IMR-90 (cell line): ENCODE data around the gene ANO8. TPM values are rescaled to one million over a fixed set of nuclear protein-coding genes. Genes with fewer than 3 reads are reported as not detected.

Experiments
- ATAC-seq: fragments of 200-7000 bp; cut with Tn5 transposase; 2 replicates; pipeline ENCODE4 v1.9.1; 2020; ENCODE audit warnings: low read depth, mild to moderate bottlenecking, moderate library complexity
- BruUV-seq: library from RNA; stranded (reverse); fragments of 400-500 nt; replicated peaks from 2 replicates; lab custom pipeline; 2021; lab: Mats Ljungman, UMichigan
- CTCF ChIA-PET: fragments of 300-600 bp; formaldehyde crosslinking; extraction: SDS; loops from one replicate; lab custom pipeline; 2021; ENCODE audit warnings: antibody characterized with exemption; lab: Yijun Ruan, JAX
- POLR2A ChIA-PET: fragments of 300-600 bp; sonication (Branson Sonifier 250); formaldehyde crosslinking; loops from one replicate; lab custom pipeline; 2022; ENCODE audit warnings: antibody characterized with exemption; ENCODE audit not compliant: unreplicated experiment; lab: Charles Lee
- DNase-seq: peaks from one replicate; pipeline ENCODE4 v3.0.0; 2013
- H2AFZ ChIP-seq: replicated peaks from 2 replicates; pipeline ENCODE3; 2013; ENCODE audit warnings: low read length, mild to moderate bottlenecking; ENCODE audit not compliant: poor library complexity
- H2AK5ac ChIP-seq: 2 replicates; pipeline ENCODE4 v1.6.1; 2013; ENCODE audit warnings: low read depth, low read length, inconsistent platforms
- H2AK9ac ChIP-seq: replicated peaks from 2 replicates; pipeline ENCODE3; 2013; ENCODE audit warnings: mild to moderate bottlenecking, low read depth, low read length, moderate library complexity; ENCODE audit not compliant: poor library complexity
- H2BK120ac ChIP-seq: 2 replicates; pipeline ENCODE4 v1.6.1; 2013; ENCODE audit warnings: low read depth, low read length, inconsistent platforms
- H2BK15ac ChIP-seq: 3 replicates; pipeline ENCODE4 v1.6.1; 2013; ENCODE audit warnings: low read depth, low read length, inconsistent platforms
- H2BK20ac ChIP-seq: 2 replicates; pipeline ENCODE4 v1.6.1; 2013; ENCODE audit warnings: low read depth, mild to moderate bottlenecking, inconsistent platforms, low read length, moderate library complexity
- H2BK5ac ChIP-seq: 2 replicates; pipeline ENCODE4 v1.6.1; 2013; ENCODE audit warnings: mild to moderate bottlenecking, low read depth, low read length, inconsistent platforms; ENCODE audit not compliant: poor library complexity, severe bottlenecking
- H3K14ac ChIP-seq: replicated peaks from 2 replicates; pipeline ENCODE4 v1.6.1; 2013; ENCODE audit warnings: low read depth, low read length, inconsistent platforms
- H3K18ac ChIP-seq: 2 replicates; pipeline ENCODE4 v1.6.1; 2013; ENCODE audit warnings: low read depth, low read length, control low read depth
- H3K23ac ChIP-seq: 2 replicates; pipeline ENCODE4 v1.6.1; 2013; ENCODE audit warnings: low read depth, low read length, inconsistent platforms
- H3K27ac ChIP-seq: 2 replicates; pipeline ENCODE4 v1.5.1; 2013; ENCODE audit warnings: mild to moderate bottlenecking, control low read depth, low read length; ENCODE audit not compliant: insufficient read depth
- H3K27me3 ChIP-seq: 2 replicates; pipeline ENCODE4 v1.6.1; 2013; ENCODE audit warnings: low read length; ENCODE audit not compliant: control insufficient read depth, insufficient read depth
- H3K36me3 ChIP-seq: 2 replicates; pipeline ENCODE4 v1.6.1; 2013; ENCODE audit warnings: low read length, mixed read lengths; ENCODE audit not compliant: control insufficient read depth, insufficient read depth
- H3K4ac ChIP-seq: 2 replicates; pipeline ENCODE4 v1.6.1; 2013; ENCODE audit warnings: low read depth, low read length, inconsistent platforms
- H3K4me1 ChIP-seq: 2 replicates; pipeline ENCODE4 v1.6.1; 2013; ENCODE audit warnings: low read length, mixed read lengths; ENCODE audit not compliant: control insufficient read depth, insufficient read depth
- H3K4me2 ChIP-seq: 2 replicates; pipeline ENCODE4 v1.6.1; 2013; ENCODE audit warnings: low read depth, mild to moderate bottlenecking, control low read depth, low read length, moderate library complexity
- H3K4me3 ChIP-seq: 2 replicates; pipeline ENCODE4 v1.5.1; 2013; ENCODE audit warnings: low read depth, mild to moderate bottlenecking, control low read depth, low read length, moderate library complexity; ENCODE audit not compliant: insufficient read depth
- H3K56ac ChIP-seq: 2 replicates; pipeline ENCODE4 v1.6.1; 2013; ENCODE audit warnings: low read length, inconsistent platforms; ENCODE audit not compliant: insufficient read depth; ENCODE audit errors: extremely low read depth
- H3K79me1 ChIP-seq, 2 experiments: 2 replicates each; pipeline ENCODE4 v1.6.1; 2013; ENCODE audit warnings: low read length in 2 of 2, inconsistent platforms in 1 of 2, low read depth in 1 of 2
- H3K9ac ChIP-seq: 2 replicates; pipeline ENCODE4 v1.6.1; 2013; ENCODE audit warnings: low read depth, low read length, control low read depth
- H3K9me1 ChIP-seq: 2 replicates; pipeline ENCODE4 v1.6.1; 2013; ENCODE audit warnings: low read length, inconsistent platforms; ENCODE audit not compliant: insufficient read depth
- H3K9me3 ChIP-seq: 2 replicates; pipeline ENCODE4 v1.6.1; 2013; ENCODE audit warnings: low read length; ENCODE audit not compliant: control insufficient read depth, insufficient read depth
- H4K20me1 ChIP-seq: 2 replicates; pipeline ENCODE4 v1.6.1; 2013; ENCODE audit warnings: low read length, inconsistent platforms; ENCODE audit not compliant: insufficient read depth
- H4K5ac ChIP-seq: 2 replicates; pipeline ENCODE4 v1.6.1; 2013; ENCODE audit warnings: mild to moderate bottlenecking, low read depth, low read length, control low read depth
- H4K8ac ChIP-seq, 2 experiments: 2 replicates each; pipeline ENCODE4 v1.6.1; 2013; ENCODE audit warnings: low read depth in 2 of 2, low read length in 2 of 2, control low read depth in 1 of 2, inconsistent platforms in 1 of 2
- H4K91ac ChIP-seq: 2 replicates; pipeline ENCODE4 v1.6.1; 2013; ENCODE audit warnings: low read depth, low read length, inconsistent platforms; ENCODE audit not compliant: insufficient read depth
- BHLHE40 ChIP-seq: fragments of 150-350 bp; IDR thresholded peaks from 2 replicates; pipeline ENCODE4 v1.6.1; 2016; ENCODE audit warnings: mild to moderate bottlenecking, low read depth, low read length
- CEBPB ChIP-seq: IDR thresholded peaks from 2 replicates; pipeline ENCODE4 v1.6.1; 2012; ENCODE audit warnings: low read depth, low read length, improper control_type of control experiment
- CHD1 ChIP-seq: IDR thresholded peaks from 2 replicates; pipeline ENCODE4 v1.6.1; 2012; ENCODE audit warnings: low read depth, low read length, improper control_type of control experiment
- FOS ChIP-seq: fragments of 150-350 bp; IDR thresholded peaks from 2 replicates; pipeline ENCODE4 v1.6.1; 2016; ENCODE audit warnings: low read depth, low read length
- MAFK ChIP-seq: IDR thresholded peaks from 2 replicates; pipeline ENCODE4 v1.6.1; 2012; ENCODE audit warnings: low read depth, low read length, improper control_type of control experiment
- MAZ ChIP-seq: IDR thresholded peaks from 2 replicates; pipeline ENCODE4 v1.6.1; 2012; ENCODE audit warnings: low read depth, mild to moderate bottlenecking, low read length, improper control_type of control experiment, moderate library complexity, borderline replicate concordance
- MXI1 ChIP-seq: IDR thresholded peaks from 2 replicates; pipeline ENCODE4 v1.6.1; 2012; ENCODE audit warnings: low read depth, mild to moderate bottlenecking, low read length, moderate library complexity, borderline replicate concordance
- NFE2L2 ChIP-seq: fragments of 150-350 bp; IDR thresholded peaks from 2 replicates; pipeline ENCODE4 v1.6.1; 2016; ENCODE audit warnings: low read depth, mild to moderate bottlenecking, low read length
- POLR2A ChIP-seq: IDR thresholded peaks from 2 replicates; pipeline ENCODE4 v1.6.1; 2012; ENCODE audit warnings: mild to moderate bottlenecking, low read depth, low read length
- RAD21 ChIP-seq: IDR thresholded peaks from 2 replicates; pipeline ENCODE4 v1.6.1; 2012; ENCODE audit warnings: low read length, improper control_type of control experiment
- RCOR1 ChIP-seq: IDR thresholded peaks from 2 replicates; pipeline ENCODE4 v1.6.1; 2012; ENCODE audit warnings: mild to moderate bottlenecking, low read length, improper control_type of control experiment; ENCODE audit not compliant: insufficient replicate concordance
- SMC3 ChIP-seq: fragments of 150-350 bp; IDR thresholded peaks from 2 replicates; pipeline ENCODE4 v1.6.1; 2016; ENCODE audit warnings: low read depth, mild to moderate bottlenecking, antibody characterized with exemption, low read length, moderate library complexity
- WGBS, 2 experiments: methylation state at CpG; one replicate each; pipeline versions ENCODE4 v1.1.5 to v1.1.7; 2013; ENCODE audit warnings: missing lambda C conversion rate in 2 of 2; ENCODE audit not compliant: insufficient read length in 1 of 2; ENCODE audit errors: extremely low coverage in 2 of 2; 5-methylcytosine and 5-hydroxymethylcytosine counted together
- dilution Hi-C: fragments of 300-500 bp; cut with HindIII; formaldehyde crosslinking; loops from one replicate; pipeline ENCODE4 v1.14.3; 2018; ENCODE audit warnings: low sequenced_read_pairs; ENCODE audit not compliant: unreplicated experiment
- in situ Hi-C: fragments of 300-500 bp; cut with MboI; formaldehyde crosslinking; loops from 3 replicates; pipeline ENCODE4 v1.14.3; 2019; ENCODE audit warnings: low sequenced_read_pairs, inconsistent platforms, mixed read lengths
- intact Hi-C: fragments of 100-400 bp; cut with micrococcal nuclease; formaldehyde crosslinking; loops from 2 replicates; pipeline ENCODE4 v1.10.0; 2022
- polyA plus RNA-seq, 3 experiments: library from polyadenylated mRNA; depleted of rRNA; stranded (reverse); fragments of >200 nt; gene quantifications; 2 replicates each; pipeline ENCODE4 v1.2.3, GENCODE V29; 2012; ENCODE audit warnings: low replicate concordance in 1 of 3
- total RNA-seq: library from RNA; depleted of rRNA; stranded (reverse); fragments of >200 nt; gene quantifications from 2 replicates; pipeline ENCODE4 v1.2.3, GENCODE V29; 2012
- TF ChIP-seq, protein P1 (sequence below): fragments of 150-350 bp; IDR thresholded peaks from 2 replicates; pipeline ENCODE4 v1.6.1; 2016; ENCODE audit warnings: low read depth, mild to moderate bottlenecking, low read length, moderate library complexity, borderline replicate concordance
- TF ChIP-seq, protein P2 (sequence below): fragments of 150-350 bp; IDR thresholded peaks from 2 replicates; pipeline ENCODE4 v1.6.1; 2017; ENCODE audit warnings: mild to moderate bottlenecking, antibody characterized with exemption, low read length, low read depth
- TF ChIP-seq, protein P3 (sequence below): conservative IDR thresholded peaks from 2 replicates; pipeline ENCODE4 v1.5.1; 2012; ENCODE audit warnings: mild to moderate bottlenecking, low read depth, low read length, improper control_type of control experiment

ANO8 gene
- total and polyA plus RNA-seq, 2 of the 4 experiments (the other 2 are of a cell fraction) = 1.6 to 5.6 TPM

DNA sequence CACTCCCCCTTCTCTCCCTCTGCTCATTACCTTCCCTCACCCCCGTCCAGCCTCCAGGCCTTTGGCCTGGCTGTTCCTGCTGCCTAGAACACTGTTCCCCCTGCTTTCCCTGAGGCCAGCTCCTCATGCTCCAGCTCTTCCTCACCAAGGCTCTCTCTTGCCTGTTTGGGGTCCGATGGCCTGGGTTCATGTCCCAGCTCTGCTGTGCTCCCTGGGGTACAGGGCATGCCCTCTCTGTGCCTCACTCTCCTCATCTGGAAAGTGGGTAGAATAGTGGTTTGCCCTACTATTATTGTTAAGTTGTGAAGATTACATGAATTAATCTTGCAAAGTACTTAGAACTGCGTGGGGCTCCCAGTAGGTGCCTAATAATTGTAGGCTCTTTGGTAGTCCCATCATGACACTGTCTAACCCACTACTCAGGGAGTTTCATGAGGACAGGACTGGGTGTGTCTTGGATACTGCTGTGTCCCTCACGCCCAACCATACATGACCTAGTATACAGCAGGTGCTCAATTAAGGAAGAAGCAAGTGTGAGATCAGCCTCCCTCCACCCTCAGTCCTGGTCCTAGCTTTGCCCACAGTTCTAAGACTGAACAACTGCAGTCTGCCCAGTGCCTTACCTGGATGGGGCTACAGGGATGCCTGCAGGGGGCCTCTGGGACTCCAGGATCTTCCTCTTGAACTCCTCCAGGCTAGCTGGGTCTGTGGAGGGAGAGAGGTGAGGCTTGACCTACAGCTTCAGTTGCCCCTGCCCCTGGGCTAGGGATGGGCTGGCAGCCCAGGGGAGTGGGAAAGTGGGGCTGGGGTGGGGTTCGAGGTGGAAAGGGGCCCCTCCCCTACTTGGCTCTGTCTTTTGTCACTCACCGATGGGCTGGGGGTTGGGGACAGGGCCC is 25.5 kb upstream of the ANO8 start:
- no peak overlapping the region for H2BK120ac ChIP-seq
- H3K9ac ChIP-seq = no peak overlapping the region
- CTCF ChIA-PET = no interaction called here
- 43% methylated on average over 1 of the region's 6 CpGs; no CpG with 5 or more reads in 1 of the 2 experiments for WGBS, 2 experiments
- H4K8ac ChIP-seq = no peak overlapping the region
- TF ChIP-seq MXI1 = no peak
- TF ChIP-seq FOS = no peak
- TF ChIP-seq, protein P1, sequence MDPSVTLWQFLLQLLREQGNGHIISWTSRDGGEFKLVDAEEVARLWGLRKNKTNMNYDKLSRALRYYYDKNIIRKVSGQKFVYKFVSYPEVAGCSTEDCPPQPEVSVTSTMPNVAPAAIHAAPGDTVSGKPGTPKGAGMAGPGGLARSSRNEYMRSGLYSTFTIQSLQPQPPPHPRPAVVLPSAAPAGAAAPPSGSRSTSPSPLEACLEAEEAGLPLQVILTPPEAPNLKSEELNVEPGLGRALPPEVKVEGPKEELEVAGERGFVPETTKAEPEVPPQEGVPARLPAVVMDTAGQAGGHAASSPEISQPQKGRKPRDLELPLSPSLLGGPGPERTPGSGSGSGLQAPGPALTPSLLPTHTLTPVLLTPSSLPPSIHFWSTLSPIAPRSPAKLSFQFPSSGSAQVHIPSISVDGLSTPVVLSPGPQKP = no peak
- TF ChIP-seq CEBPB = no peak
- TF ChIP-seq RCOR1 = no peak
- TF ChIP-seq NFE2L2 = no peak
- TF ChIP-seq RAD21 = no peak
- TF ChIP-seq POLR2A = no peak
- no peak for TF ChIP-seq SMC3
- TF ChIP-seq MAZ = no peak
- TF ChIP-seq, protein P2, sequence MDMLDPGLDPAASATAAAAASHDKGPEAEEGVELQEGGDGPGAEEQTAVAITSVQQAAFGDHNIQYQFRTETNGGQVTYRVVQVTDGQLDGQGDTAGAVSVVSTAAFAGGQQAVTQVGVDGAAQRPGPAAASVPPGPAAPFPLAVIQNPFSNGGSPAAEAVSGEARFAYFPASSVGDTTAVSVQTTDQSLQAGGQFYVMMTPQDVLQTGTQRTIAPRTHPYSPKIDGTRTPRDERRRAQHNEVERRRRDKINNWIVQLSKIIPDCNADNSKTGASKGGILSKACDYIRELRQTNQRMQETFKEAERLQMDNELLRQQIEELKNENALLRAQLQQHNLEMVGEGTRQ = no peak
- TF ChIP-seq, protein P3, sequence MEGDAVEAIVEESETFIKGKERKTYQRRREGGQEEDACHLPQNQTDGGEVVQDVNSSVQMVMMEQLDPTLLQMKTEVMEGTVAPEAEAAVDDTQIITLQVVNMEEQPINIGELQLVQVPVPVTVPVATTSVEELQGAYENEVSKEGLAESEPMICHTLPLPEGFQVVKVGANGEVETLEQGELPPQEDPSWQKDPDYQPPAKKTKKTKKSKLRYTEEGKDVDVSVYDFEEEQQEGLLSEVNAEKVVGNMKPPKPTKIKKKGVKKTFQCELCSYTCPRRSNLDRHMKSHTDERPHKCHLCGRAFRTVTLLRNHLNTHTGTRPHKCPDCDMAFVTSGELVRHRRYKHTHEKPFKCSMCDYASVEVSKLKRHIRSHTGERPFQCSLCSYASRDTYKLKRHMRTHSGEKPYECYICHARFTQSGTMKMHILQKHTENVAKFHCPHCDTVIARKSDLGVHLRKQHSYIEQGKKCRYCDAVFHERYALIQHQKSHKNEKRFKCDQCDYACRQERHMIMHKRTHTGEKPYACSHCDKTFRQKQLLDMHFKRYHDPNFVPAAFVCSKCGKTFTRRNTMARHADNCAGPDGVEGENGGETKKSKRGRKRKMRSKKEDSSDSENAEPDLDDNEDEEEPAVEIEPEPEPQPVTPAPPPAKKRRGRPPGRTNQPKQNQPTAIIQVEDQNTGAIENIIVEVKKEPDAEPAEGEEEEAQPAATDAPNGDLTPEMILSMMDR = no peak
- TF ChIP-seq MAFK = no peak
- TF ChIP-seq CHD1 = no peak
- TF ChIP-seq BHLHE40 = no peak
- H3K4ac ChIP-seq = no peak overlapping the region
- POLR2A ChIA-PET = interaction anchor here (0.6 kb wide), 1 partner anchor 907 kb away, joined by 3 read pairs; no protein-coding TSS in a partner anchor
- no peak overlapping the region for H2BK15ac ChIP-seq
- no peak overlapping the region for H3K4me3 ChIP-seq
- DNase-seq (no peak), ATAC-seq (no peak)
- in situ Hi-C loops = no loop called here
- no peaks in the 10 kb centered on the region for H3K79me1 ChIP-seq
- H3K56ac ChIP-seq = no peak overlapping the region
- H3K9me3 ChIP-seq = no peaks in the 10 kb centered on the region
- dilution Hi-C loops = no loop called here
- no peak overlapping the region for H4K5ac ChIP-seq
- no peak overlapping the region for H2AFZ ChIP-seq
- H3K18ac ChIP-seq = no peak overlapping the region
- H3K27me3 ChIP-seq = peaks cover 6% of the 10 kb centered on the region
- H2AK5ac ChIP-seq = no peak overlapping the region
- H3K27ac ChIP-seq = no peak overlapping the region
- no peak overlapping the region for H2AK9ac ChIP-seq
- no peak overlapping the region for H2BK20ac ChIP-seq
- no TSS peak for BruUV-seq
- H3K36me3 ChIP-seq = no peaks in the 10 kb centered on the region
- no peak overlapping the region for H2BK5ac ChIP-seq
- H4K91ac ChIP-seq = no peak overlapping the region
- no peaks in the 10 kb centered on the region for H4K20me1 ChIP-seq
- H3K23ac ChIP-seq = no peak overlapping the region
- intact Hi-C loops = no loop called here
- H3K14ac ChIP-seq = no peak overlapping the region
- H3K4me2 ChIP-seq = no peak overlapping the region
- H3K9me1 ChIP-seq = no peaks in the 10 kb centered on the region
- H3K4me1 ChIP-seq = no peaks in the 10 kb centered on the region
